ENCODE measurements around the gene NOP14.

DNA sequence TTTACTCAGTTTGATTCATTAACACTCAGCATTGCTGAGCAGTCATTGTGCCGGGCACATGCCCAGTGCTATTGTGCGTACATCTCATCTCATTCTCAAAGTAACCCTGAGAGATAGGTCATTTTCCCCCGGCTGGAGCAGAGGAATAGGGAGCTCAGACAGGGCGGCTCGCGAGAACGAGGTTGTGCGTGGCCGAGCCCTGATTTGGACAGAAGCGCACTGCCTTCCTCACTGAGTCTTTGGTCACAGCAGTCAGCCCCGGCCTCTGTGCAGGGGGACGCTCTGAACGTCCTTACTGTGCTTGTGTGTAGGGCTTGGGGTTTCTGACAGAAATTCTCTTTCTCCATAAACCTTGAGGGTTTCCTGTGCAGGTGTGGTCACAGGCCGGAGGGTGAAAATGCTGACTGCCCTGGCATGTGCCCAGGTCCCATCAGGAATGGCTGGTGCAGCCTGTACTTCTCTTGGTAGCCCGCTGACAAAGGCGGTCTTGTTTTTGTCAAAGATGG lies 39.5 kb downstream of the NOP14 start:
- TF ChIP-seq, protein P1, sequence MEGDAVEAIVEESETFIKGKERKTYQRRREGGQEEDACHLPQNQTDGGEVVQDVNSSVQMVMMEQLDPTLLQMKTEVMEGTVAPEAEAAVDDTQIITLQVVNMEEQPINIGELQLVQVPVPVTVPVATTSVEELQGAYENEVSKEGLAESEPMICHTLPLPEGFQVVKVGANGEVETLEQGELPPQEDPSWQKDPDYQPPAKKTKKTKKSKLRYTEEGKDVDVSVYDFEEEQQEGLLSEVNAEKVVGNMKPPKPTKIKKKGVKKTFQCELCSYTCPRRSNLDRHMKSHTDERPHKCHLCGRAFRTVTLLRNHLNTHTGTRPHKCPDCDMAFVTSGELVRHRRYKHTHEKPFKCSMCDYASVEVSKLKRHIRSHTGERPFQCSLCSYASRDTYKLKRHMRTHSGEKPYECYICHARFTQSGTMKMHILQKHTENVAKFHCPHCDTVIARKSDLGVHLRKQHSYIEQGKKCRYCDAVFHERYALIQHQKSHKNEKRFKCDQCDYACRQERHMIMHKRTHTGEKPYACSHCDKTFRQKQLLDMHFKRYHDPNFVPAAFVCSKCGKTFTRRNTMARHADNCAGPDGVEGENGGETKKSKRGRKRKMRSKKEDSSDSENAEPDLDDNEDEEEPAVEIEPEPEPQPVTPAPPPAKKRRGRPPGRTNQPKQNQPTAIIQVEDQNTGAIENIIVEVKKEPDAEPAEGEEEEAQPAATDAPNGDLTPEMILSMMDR (IDR thresholded peaks at IDR 0.05): no peak
- TF ChIP-seq POLR2A (IDR thresholded peaks at IDR 0.05): no peak

Data from heart left ventricle (tissue), 13 donors.